ENCODE measurements around the gene RTTN. TPM values are rescaled to one million over a fixed set of nuclear protein-coding genes. Genes with fewer than 3 reads are reported as not detected.

Gene RTTN
- total RNA-seq, 4 donors from 2014 or later = 10.8 to 58.1 (median 22.4) TPM

GRCh38 chr18:70220628-70221027, 15.1 kb upstream of the RTTN start:
- Histone ChIP-seq H3K4me3 (no peak overlapping the region), H3K27ac (no peak overlapping the region), H3K36me3 (no peaks in the 10 kb centered on the region), H3K9me3 (no peaks in the 10 kb centered on the region), H3K27me3 (no peaks in the 10 kb centered on the region), H3K4me1 (no peaks in the 10 kb centered on the region)
- no peak for DNase-seq
- intact Hi-C loops (cut with DNase I; ENCODE audit: low total_unique reads) = loop anchor here (10.0 kb wide), 1 partner anchor 54 kb away; no protein-coding TSS in a partner anchor
- TF ChIP-seq CTCF (IDR thresholded peaks at IDR 0.05) (no peak), POLR2A (IDR thresholded peaks at IDR 0.05) (no peak)

- Histone ChIP-seq H3K4me1 (no peaks in the 10 kb centered on the region), H3K27ac (no peak overlapping the region), H3K4me3 (no peak overlapping the region), H3K36me3 (no peaks in the 10 kb centered on the region), H3K9me3 (no peaks in the 10 kb centered on the region), H3K27me3 (no peaks in the 10 kb centered on the region)
- intact Hi-C loops (cut with DNase I; ENCODE audit: low total_unique reads) = loop anchor here (10.0 kb wide), 1 partner anchor 55 kb away; no protein-coding TSS in a partner anchor
- TF ChIP-seq POLR2A (IDR thresholded peaks at IDR 0.05) (no peak), CTCF (IDR thresholded peaks at IDR 0.05) (no peak)
- DNase-seq = no peak
Observed at GRCh38 chr18:70219688-70220087, 14.2 kb upstream of the RTTN start.

GRCh38 chr18:70216788-70217187, 11.3 kb upstream of the RTTN start:
- TF ChIP-seq CTCF (IDR thresholded peaks at IDR 0.05) = no peak
- no peak for TF ChIP-seq POLR2A (IDR thresholded peaks at IDR 0.05)
- Histone ChIP-seq H3K27me3 (no peaks in the 10 kb centered on the region), H3K4me1 (no peaks in the 10 kb centered on the region), H3K4me3 (no peak overlapping the region), H3K36me3 (no peaks in the 10 kb centered on the region), H3K9me3 (no peaks in the 10 kb centered on the region), H3K27ac (no peak overlapping the region)
- intact Hi-C loops (cut with DNase I; ENCODE audit: low total_unique reads) = no loop called here
- no peak for DNase-seq

- TF ChIP-seq POLR2A (IDR thresholded peaks at IDR 0.05) (no peak), CTCF (IDR thresholded peaks at IDR 0.05) (no peak)
- intact Hi-C loops (cut with DNase I; ENCODE audit: low total_unique reads) = loop anchor here (5.0 kb wide), 1 partner anchor 220 kb away; no protein-coding TSS in a partner anchor
- Histone ChIP-seq H3K4me3 (no peak overlapping the region), H3K27ac (no peak overlapping the region), H3K36me3 (no peaks in the 10 kb centered on the region), H3K27me3 (no peaks in the 10 kb centered on the region), H3K4me1 (no peaks in the 10 kb centered on the region), H3K9me3 (no peaks in the 10 kb centered on the region)
- no peak for DNase-seq
Observed at GRCh38 chr18:70207181-70207580, 1.7 kb upstream of the RTTN start.

- TF ChIP-seq POLR2A (IDR thresholded peaks at IDR 0.05) (no peak), CTCF (IDR thresholded peaks at IDR 0.05) (no peak)
- Histone ChIP-seq H3K27ac (no peak overlapping the region), H3K4me1 (no peaks in the 10 kb centered on the region), H3K36me3 (no peaks in the 10 kb centered on the region), H3K27me3 (no peaks in the 10 kb centered on the region), H3K9me3 (no peaks in the 10 kb centered on the region), H3K4me3 (no peak overlapping the region)
- no peak for DNase-seq
- intact Hi-C loops (cut with DNase I; ENCODE audit: low total_unique reads) = no loop called here
Observed at GRCh38 chr18:70200286-70200685, 5.2 kb downstream of the RTTN start.

Data from uterus (tissue), 4 donors.